ENCODE results near the gene RMP24.
A peak's percentile ranks its signal among the peaks of the same experiment; 100 is the strongest.

Gene RMP24

GRCh38 chr18:36020174-36020711, 47.8 kb downstream of the RMP24 start:
- Histone ChIP-seq H3K9me3 (ENCODE audit: control insufficient read depth, low read depth, low read length) (no peaks in the 10 kb centered on the region), H3K56ac (ENCODE audit: insufficient read length, low read depth, low read length) (no peak overlapping the region), H2BK12ac (ENCODE audit: insufficient read length, low read depth, low read length) (no peak overlapping the region), H3K4ac (ENCODE audit: low read depth, low read length) (no peak overlapping the region), H4K5ac (ENCODE audit: insufficient read length, low read depth, low read length) (no peak overlapping the region), H4K8ac (replicated peaks; ENCODE audit: insufficient read length, low read depth, low read length) (no peak overlapping the region), H3K9ac (ENCODE audit: extremely low read depth, insufficient read length, low read length) (no peak overlapping the region), H3K18ac (ENCODE audit: insufficient read length, low read depth, low read length) (no peak overlapping the region), H2BK20ac (ENCODE audit: low read depth, low read length, poor library complexity, severe bottlenecking) (no peak overlapping the region), H4K91ac (ENCODE audit: insufficient read length, low read depth, low read length) (no peak overlapping the region), H4K20me1 (ENCODE audit: control insufficient read depth, insufficient read depth, insufficient read length) (no peaks in the 10 kb centered on the region), H2AK5ac (ENCODE audit: insufficient read length, low read length) (no peak overlapping the region), H3K23ac (ENCODE audit: insufficient read length, low read depth, low read length) (no peak overlapping the region), H3K27ac (ENCODE audit: insufficient read length, low read depth, low read length) (no peak overlapping the region), H3K79me1 (ENCODE audit: insufficient read depth, low read depth, low read length, poor library complexity, severe bottlenecking) (no peaks in the 10 kb centered on the region), H2BK5ac (ENCODE audit: insufficient read length, low read length) (no peak overlapping the region), H3T11ph (ENCODE audit: low read length) (no peak overlapping the region), H3K14ac (ENCODE audit: insufficient read depth, low read length) (no peak overlapping the region), H3K27me3 (ENCODE audit: insufficient read depth, low read length) (no peaks in the 10 kb centered on the region), H2AFZ (ENCODE audit: low read length) (no peak overlapping the region), H3K23me2 (ENCODE audit: insufficient read length, low read depth, low read length, poor library complexity, severe bottlenecking) (no peaks in the 10 kb centered on the region), H3K4me2 (ENCODE audit: insufficient read depth, insufficient read length, low read length) (no peak overlapping the region), H3K79me2 (ENCODE audit: insufficient read depth, low read length) (no peaks in the 10 kb centered on the region), H2BK15ac (ENCODE audit: low read depth, low read length) (no peak overlapping the region), H3K4me1 (ENCODE audit: insufficient read depth, low read length) (no peaks in the 10 kb centered on the region), H2BK120ac (ENCODE audit: low read depth, low read length, poor library complexity, severe bottlenecking) (no peak overlapping the region)
- DNase-seq: no peak
- no peak for TF ChIP-seq CTCF (conservative IDR thresholded peaks at IDR 0.05)
- no peak overlapping the region for H3K4me3 Mint-ChIP-seq
- no CpG with 5 or more reads among the region's 3 CpGs for WGBS (ENCODE audit: extremely low coverage, insufficient read length, low lambda C conversion rate)
- peaks cover 0 to 6% of the 10 kb centered on the region in 2 experiments; a peak in 2 of 4 replicates for H3K4me1 Mint-ChIP-seq
- no peaks in the 10 kb centered on the region for H3K9me3 Mint-ChIP-seq
- peak overlapping the region in 1 of 3 experiments; percentile 21; a peak in 2 of 7 replicates for H3K27ac Mint-ChIP-seq
- peaks cover 3 to 8% (median 4%) of the 10 kb centered on the region in 3 experiments; a peak in 5 of 7 replicates for H3K36me3 Mint-ChIP-seq (ENCODE audit: insufficient read depth in 1 of 3, low read depth in 3 of 3)
- no peaks in the 10 kb centered on the region for H3K27me3 Mint-ChIP-seq (ENCODE audit: low read depth)

Measured in H9 (cell line).